GM18861 (cell line): ENCODE data around the gene CDC42SE1.
"Not testable (repeated sequence)": the region's sequence is repeated elsewhere in the genome, so short reads cannot be mapped to it uniquely, and the experiment has no call there.

Experiments
- ATAC-seq: cut with Tn5 transposase; IDR thresholded peaks from one replicate; pipeline ENCODE4 v1.9.1; 2021; ENCODE audit not compliant: unreplicated experiment

CDC42SE1 gene, protein sequence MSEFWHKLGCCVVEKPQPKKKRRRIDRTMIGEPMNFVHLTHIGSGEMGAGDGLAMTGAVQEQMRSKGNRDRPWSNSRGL

GRCh38 chr1:151059109-151060006 is at the start of gene CDC42SE1:
TSS of gene CDC42SE1 (minus strand) at chr1:151059622. CDS start at chr1:151055730, 3,892 bp downstream.
- peak; percentile 59 for ATAC-seq

DNA sequence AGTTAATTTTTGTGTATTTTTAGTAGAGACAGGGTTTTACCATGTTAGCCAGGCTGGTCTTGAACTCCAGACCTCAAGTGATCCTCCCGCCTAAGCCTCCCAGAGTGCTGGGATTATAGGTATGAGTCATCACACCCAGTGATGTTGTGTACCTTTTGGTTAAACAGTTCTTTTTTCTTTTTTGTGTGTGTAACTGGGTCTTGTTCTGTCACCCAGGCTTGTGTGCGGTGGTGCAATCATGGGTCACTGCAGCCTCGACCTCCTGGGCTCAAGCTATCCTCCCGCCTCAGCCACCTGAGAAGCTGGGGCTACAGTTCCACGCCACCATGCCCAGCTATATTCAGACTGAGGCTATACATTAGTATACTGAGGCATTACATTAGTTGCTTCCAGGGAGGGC is 48.9 kb upstream of the CDC42SE1 start:
- no peak for ATAC-seq

GRCh38 chr1:151106894-151107293 is 47.5 kb upstream of the CDC42SE1 start:
- no peak for ATAC-seq

DNA sequence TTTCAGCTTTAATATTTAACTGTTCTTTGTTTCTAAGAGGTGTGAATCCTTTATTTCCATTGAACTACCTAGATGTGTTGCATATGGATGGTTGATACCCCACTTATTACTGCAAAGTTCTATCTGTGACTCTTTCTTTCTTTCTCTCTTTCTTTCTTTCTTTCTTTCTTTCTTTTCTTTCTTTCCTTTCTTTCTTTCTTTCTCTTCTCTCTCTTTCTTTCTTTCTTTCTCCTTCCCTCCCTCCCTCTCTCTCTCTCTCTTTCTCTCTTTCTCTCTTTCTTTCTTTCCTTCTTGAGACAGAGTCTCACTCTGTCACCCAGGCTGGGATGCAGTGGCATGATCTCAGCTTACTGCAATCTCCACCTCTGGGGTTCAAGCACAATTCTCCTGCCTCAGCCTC is 45.2 kb upstream of the CDC42SE1 start:
- ATAC-seq, result no peak

DNA sequence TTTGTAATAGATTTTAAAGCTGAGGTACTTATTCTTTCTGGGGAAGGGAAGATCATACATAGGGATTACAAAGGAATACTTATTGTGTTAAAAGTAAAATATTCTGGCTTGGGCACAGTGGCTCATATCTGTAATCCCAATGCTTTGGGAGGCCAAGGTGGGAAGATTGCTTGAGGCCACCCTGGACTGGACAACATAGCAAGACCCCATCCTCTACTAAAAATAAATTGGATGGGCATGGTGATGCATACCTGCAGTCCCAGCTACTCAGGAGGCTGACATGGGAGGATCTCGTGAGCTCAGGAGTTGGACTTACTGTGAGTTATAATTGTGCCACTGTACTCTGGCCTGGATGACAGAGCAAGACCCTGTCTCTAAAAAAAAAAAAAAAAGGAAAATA is 38.7 kb upstream of the CDC42SE1 start:
- no peak for ATAC-seq

GRCh38 chr1:151097426-151097825 is 38.0 kb upstream of the CDC42SE1 start:
- not testable (repeated sequence) for ATAC-seq

DNA sequence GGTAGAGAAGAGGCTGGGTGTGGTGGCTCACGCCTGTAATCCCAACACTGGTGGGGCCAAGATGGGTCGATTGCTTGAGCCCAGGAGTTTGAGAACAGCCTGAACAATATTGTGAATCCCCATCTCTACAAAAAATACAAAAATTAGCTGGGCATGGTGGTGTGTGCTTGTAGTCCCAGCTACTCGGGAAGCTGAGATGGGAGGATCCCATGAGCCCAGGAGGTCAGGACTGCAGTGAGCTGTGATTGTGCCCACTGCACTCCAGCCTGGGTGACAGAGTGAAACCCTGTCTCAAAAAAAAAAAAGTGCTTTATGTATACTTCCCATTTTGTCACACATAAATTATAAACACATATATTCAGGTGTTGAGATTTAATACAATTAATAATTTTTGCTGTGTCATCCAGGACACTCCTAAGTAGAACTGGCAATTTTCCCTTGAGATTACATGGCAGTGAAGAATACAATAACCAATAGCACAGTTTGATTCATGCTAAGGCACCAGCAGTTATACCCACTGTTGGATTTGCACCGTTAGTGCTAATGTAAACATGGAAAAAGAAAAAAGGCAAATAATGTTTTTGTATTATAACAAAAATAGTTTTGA is 26.6 kb upstream of the CDC42SE1 start:
- no peak for ATAC-seq

DNA sequence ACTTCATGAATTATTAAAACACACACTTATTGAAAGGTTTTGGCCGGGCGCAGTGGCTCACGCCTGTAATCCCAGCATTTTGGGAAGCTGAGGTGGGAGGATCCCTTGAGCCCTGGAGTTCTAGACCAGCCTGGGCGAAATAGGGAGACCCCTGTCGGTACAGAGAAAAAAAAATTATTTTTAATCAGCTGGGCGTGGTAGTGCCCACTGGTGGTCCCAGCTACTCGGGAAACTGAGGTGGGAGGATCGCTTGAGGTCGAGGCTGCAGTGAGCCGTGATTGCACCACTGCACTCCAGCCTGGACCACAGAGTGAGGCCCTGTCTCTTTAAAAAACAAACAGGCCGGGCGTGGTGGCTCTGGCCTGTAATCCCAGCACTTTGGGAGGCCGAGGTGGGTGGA is 12.8 kb upstream of the CDC42SE1 start:
- ATAC-seq, result no peak

DNA sequence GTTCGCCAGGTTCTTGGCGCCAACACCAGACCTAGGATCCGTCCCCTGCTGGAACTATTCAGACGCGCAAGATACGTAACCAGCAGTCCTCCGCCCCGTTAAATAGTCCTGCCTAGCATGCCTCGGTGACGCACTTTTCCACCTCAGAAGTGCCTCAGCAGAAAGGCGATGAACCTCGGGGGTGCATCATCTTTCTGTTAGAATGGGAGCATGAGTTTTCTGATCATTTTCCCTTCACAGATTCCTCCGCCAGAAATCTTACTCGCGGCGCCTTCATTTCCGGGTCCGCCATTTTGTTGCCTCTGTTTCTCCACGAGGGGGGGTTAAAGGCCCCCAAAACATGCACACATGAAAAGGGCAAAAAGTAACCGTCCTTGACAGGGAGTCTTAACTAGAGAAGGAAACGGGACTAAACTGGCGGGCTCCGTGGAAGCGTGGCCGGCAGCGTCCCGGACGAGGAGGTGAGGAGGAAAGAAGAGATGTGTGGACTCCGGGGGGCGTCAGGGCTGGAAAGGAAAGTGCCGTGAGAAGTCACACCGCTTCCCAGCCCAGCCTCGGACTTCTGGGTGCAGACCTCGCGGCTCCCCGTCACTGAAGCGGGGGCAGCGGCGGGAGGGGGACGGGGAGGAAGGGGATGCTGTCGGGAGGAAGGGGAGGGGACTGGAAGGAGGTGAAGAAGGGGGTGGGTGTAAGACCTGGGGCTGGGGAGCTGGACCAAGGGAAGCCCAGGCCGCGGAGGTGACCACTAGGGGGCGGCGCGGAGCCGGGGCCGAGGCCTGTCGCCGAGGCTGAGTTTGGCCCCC is 11.3 kb upstream of the CDC42SE1 start, which contains the start of gene GABPB2:
Gene GABPB2, plus strand, starts transcription at position 288 of the 803 bp plus-strand sequence. CDS start 17,429 bp downstream, outside the sequence.
- ATAC-seq, result peak; percentile 51

DNA sequence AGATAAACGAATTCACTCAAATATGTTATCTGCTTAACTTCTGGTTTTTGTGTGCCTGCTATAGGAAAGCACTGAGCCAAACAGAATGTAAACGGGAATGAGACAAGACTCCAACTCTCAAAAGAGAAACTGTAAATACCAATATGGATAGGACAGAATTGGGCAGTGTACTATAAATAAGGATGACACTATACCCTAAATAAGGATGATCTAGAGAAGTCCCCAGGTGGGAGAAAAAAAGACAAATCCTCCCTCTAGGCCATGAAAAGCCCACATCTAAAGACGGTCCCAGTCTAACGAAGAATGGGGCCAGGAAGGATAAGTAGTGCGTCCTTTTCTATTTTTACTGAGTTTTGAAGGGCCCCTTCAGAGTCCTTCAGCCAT is 9.7 kb upstream of the CDC42SE1 start:
- no peak for ATAC-seq

DNA sequence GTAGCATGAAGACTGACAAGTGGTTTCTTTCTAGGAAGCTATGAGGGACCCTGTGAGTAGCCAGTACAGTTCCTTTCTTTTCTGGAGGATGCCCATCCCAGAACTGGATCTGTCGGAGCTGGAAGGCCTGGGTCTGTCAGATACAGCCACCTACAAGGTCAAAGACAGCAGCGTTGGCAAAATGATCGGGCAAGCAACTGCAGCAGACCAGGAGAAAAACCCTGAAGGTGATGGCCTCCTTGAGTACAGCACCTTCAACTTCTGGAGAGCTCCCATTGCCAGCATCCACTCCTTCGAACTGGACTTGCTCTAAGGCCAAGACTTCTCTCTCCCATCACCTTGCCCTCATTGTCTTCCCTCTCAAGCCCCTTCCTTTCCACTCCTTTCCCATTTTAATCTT is 7.8 kb upstream of the CDC42SE1 start:
- ATAC-seq, result no peak

- ATAC-seq, result no peak
Observed at GRCh38 chr1:151065089-151065645, 5.7 kb upstream of the CDC42SE1 start.

GRCh38 chr1:151062741-151063371 is 3.4 kb upstream of the CDC42SE1 start:
- no peak for ATAC-seq

GRCh38 chr1:151061704-151062103 is 2.3 kb upstream of the CDC42SE1 start:
- no peak for ATAC-seq

DNA sequence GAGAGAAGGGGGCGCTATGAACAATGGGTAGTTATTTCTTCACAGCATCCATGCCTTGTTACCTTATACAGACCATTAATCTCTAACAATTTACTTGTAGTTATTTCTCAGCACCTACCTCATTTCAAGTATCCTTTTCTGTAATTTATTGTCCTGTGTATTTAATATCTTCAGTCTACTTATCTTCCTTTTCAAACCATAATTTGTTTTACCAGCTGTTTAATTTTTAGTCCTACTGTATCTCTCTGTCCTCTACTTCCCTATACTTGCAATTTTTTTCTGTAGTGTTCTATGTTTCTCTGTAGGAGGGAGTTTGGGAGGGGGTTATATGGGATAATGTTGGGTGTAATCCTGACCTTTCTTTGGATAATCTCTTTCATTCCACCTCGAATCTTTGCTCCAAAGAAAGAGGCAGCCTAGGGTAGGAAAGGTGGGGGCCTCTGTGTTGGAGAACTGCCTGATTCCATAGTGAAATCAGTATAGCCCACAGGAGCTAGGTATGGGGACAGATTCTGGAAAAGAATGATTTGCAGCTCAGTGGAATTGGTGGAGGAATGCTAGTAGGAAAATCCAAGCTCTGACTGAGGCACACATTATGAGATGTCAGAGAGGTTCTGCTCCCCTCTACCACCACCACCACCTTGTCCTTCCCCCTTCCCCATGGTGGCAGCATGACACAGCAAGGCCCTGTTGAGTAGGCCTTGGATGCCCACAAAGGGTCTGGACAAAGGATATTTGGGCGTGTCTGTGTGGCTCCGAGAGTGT is 1.4 kb upstream of the CDC42SE1 start:
- ATAC-seq, result no peak

DNA sequence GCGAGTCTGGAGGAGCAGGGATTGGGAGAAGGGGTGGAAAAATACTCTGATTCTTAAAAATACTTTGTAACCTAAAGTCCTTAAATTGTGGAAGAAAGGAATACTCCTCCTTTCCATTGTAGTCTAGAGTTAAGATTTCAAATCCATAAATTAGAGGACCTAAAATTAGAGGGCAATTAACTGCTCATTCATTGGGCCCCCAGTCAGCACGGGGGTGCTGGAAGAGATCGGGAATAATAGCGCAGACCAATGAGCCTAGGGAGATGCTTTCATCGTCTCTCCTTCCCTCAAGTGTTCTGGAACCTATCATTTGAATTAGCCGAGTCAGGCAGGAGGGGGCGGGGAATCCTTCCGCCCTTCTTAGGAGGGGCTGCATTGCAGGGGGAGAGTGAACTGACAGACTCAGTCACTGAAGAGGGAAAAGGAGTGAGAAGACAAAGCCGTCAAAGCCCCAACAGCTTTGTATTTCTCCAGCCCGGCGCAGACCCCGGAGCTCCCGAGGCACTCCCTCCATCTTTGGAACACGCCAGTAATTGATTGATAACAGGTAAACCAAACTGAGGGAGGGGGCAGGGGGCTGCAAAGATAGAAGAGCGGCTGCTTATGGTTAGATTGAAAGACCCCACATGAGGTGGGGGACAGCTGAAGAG is 710 bp upstream of the CDC42SE1 start, which contains the start of gene MLLT11:
Gene MLLT11, plus strand, starts transcription at position 391 of the 650 bp plus-strand sequence. CDS start 6,828 bp downstream, outside the sequence.
- ATAC-seq, result no peak

- no peak for ATAC-seq
Observed at GRCh38 chr1:151058692-151059091, 730 bp downstream of the CDC42SE1 start.

DNA sequence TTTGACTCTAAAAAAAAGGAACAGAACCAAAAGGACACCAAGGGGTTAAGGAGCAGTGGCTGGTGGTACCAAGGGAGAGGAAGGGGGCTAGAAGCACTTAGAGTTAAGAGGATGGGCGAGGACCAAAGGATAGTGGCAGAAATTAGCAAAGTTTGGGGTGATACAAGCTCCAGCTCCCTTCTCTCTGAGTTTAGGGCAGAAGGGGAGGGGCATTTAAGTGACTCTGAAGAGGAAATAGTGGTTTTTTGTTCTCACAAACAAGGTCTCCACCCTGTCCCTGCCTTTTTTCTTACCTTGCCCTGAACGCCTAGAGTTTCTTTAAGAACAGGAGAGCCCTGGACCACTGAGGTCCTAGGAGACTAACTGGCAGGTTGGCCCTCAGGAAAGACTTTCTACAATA is 3.3 kb downstream of the CDC42SE1 start:
- no peak for ATAC-seq

DNA sequence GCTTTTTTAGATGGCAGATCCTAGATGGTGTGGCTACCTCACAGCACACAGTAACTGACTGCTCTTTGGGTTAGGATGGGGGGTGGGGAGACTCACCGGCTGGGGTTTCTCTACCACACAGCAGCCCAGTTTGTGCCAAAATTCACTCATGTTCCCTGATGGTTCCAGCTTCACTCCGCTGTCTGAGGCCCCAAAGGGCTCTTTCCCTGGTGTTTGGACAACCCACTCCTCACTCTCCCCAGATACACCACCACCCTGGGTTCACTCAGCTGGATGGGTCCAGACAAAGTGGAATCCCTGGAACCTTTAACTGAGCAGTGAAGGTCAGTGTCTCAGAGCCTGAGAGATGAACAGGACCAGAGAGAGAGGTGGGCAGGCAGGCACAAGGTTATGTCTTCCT is 3.8 kb downstream of the CDC42SE1 start:
- ATAC-seq, result no peak
